Stimulated activated CD4-positive, alpha-beta T cell treated with anti-CD3 and anti-CD28 coated beads, Interleukin-1b, Interleukin-23, amount 100 ng/mL, for 24 hours (primary cell): ENCODE results near the gene TEX19.
"Not testable (repeated sequence)": the region's sequence is repeated elsewhere in the genome, so short reads cannot be mapped to it uniquely, and the experiment has no call there.

Experiments used
- DNase-seq, 4 experiments: peaks; one replicate each; pipeline ENCODE4 v3.0.0-alpha.2; 2020; ENCODE audit warnings: low read depth in 4 of 4, low spot score in 1 of 4

Gene TEX19

DNA sequence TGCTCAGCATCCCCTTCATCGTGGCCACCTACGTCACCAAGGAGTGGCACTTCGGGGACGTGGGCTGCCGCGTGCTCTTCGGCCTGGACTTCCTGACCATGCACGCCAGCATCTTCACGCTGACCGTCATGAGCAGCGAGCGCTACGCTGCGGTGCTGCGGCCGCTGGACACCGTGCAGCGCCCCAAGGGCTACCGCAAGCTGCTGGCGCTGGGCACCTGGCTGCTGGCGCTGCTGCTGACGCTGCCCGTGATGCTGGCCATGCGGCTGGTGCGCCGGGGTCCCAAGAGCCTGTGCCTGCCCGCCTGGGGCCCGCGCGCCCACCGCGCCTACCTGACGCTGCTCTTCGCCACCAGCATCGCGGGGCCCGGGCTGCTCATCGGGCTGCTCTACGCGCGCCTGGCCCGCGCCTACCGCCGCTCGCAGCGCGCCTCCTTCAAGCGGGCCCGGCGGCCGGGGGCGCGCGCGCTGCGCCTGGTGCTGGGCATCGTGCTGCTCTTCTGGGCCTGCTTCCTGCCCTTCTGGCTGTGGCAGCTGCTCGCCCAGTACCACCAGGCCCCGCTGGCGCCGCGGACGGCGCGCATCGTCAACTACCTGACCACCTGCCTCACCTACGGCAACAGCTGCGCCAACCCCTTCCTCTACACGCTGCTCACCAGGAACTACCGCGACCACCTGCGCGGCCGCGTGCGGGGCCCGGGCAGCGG lies 15.7 kb downstream of the TEX19 start:
- no peak for DNase-seq

DNA sequence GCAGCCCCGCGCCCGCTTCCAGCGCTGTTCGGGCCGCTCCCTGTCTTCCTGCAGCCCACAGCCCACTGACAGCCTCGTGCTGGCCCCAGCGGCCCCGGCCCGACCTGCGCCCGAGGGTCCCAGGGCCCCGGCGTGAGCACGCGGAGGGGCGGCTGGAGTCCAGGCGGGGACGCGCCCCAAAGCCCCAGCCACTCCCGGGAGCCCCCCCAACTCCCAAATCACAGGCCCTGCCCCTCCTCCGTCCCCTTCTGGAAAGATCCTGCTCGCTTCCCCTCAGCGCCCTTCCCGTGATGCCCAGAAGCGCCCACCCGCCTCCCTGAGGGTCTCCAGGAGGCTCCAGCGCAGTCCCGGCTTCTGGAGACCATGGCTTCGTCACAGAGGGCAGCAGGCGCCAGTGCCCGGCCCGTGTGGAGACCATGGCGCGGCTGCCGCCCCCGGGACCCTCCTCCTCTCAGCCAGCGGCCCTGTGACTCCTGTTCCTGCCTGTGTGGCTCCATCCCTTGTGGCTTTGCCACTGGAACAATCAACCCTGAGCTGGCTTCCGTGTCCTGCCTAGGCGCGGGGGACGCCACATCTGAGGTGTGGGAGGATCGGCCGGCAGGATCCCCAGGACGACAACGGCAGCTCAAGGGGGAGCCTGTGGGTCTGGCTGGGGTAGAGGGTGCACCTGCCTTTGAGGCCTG lies 16.5 kb downstream of the TEX19 start:
- DNase-seq: no peak

DNA sequence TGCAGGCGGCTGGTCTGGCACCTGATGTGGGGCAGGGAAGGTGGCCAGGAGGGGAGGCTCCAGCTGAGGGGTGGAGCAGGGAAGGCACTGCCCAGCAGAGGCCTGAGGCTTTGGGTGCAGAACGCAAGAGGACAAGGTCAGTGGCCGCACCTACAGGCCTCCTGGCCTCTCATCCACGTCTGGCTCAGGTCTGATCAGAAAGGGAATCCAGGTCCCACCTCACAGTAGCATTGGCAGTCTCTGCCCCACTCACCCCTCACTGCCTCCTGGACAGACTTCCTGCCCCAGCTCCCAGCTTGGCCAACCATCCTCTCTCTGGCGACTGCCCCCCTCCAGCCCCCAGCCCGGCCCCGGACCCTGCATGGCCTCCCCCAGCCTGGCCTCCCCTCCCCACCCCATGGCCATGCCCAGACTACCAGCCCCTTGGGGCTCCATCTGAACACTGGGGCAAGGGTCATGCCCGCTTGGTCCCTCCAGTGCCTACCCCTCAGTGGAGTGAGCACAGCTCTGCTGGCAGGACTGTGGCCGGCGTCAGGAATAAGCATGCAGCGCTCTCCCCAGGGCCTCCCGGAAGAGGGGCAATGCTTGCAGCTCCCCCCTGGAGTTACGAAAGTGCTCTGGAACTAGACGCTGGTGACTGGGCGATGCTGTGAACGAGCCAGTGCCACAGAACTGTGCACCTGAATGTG lies 17.1 kb downstream of the TEX19 start:
- DNase-seq: no peak

DNA sequence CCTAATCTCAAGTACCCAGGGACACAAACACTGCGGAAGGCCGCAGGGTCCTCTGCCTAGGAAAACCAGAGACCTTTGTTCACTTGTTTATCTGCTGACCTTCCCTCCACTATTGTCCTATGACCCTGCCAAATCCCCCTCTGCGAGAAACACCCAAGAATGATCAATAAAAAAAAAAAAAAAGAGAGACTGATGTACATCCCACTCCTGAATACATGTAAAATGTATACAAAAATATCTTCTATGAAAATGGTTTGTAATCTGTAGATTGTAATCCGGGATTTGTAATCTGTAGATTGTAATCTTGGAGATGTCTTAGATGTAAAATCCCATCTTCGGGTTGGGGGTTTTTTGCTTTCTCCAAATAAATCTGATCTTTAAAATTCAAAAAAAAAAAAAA lies 18.2 kb downstream of the TEX19 start:
- not testable (repeated sequence) for DNase-seq

DNA sequence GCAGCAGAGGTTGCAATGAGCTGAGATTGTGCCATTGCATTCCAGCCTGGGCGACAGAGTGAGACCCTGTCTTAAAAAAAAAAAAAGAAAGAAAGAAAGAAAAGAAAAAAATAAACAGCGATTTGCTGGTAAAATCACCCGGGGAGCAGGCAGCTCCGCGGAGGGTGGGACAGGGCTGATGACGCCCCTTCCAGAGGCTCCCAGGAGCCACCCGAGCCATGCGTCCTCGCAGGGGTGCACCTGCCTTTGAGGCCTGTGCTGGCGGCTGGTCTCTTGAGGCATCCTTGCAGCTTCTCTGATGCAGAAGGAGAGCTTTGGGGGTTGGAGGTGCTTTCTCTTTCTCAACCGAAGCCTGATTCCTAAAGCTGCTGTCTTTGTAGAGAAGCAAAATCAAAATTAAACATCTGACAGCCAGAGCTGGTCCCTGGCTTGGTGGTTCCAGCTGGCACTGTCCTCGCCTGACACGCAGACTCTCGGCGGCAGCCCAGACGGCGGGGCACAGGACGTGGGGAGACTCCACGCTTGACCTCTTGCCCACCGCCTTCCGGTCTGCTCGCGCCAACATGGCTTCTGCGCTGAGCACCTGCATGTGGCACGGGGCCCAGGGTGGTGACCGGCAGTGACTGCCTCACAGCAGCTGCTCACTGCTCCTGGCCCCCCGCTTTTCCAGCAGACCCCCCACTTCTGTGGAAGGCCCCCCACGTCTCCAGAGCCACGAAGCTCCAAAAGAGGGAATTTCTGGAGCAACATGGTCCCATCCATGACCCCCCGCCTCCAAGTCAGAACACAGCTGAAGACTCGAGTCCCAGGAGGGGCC lies 19.1 kb downstream of the TEX19 start:
- no peak for DNase-seq

DNA sequence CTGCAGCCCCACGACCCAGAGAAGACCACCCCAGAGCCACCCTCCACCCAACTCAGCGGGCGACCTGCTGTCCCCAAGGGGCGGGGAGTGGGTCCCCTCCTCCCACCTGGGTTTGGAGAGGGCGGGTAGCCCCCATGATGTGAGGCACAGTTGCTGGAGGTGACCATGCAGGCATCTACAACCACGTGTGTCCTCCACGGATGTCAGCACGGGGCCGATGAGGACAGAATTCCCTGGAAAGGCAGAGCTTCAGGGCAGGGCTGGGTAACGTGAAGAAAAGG lies 19.6 kb downstream of the TEX19 start:
- DNase-seq: no peak

DNA sequence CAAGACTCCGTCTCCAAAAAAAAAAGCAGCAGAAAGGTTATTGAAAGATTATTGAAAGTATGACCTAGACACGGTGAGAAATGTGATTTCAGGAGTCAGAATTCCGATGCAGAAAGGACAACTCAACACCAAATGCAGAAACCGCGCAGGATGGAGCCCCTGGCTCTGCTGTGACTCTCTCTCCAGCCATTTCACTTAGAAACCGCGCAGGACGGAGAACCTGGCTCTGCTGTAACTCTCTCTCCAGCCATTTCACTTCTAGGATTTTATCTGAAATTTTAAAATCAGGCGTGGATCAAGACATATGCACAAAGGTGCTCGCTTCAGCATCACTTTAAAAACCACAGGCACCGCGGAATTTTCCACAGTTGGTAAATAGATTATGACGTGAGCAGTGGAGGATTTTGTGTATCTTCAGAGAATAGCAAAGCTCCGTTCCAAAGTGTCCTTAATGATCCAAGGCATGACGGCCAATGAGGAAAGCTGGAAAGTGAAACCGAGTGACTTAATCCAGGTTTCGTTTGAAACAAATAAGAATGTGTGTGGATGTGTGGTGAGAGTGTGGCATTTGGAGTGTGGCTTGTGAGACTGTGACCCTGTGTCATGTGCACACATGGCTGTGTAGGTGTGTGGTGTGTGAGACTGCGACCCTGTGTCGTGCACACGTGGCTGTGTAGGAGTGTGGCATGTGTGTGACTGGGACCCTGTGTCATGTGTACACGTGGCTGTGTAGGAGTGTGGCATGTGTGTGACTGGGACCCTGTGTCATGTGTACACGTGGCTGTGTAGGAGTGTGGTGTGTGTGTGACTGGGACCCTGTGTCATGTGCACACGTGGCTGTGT lies 22.0 kb downstream of the TEX19 start:
- no peak for DNase-seq

DNA sequence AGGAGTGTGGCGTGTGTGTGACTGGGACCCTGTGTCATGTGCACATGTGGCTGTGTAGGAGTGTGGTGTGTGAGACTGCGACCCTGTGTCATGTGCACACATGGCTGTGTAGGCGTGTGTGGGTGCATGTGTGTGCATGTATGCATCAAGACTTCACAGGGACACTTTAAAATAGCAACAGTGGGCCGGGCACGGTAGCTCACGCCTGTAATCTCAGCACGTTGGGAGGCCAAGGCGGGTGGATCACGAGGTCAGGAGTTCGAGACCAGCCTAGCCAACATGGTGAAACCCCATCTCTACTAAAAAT lies 22.6 kb downstream of the TEX19 start:
- DNase-seq: not testable (repeated sequence)

DNA sequence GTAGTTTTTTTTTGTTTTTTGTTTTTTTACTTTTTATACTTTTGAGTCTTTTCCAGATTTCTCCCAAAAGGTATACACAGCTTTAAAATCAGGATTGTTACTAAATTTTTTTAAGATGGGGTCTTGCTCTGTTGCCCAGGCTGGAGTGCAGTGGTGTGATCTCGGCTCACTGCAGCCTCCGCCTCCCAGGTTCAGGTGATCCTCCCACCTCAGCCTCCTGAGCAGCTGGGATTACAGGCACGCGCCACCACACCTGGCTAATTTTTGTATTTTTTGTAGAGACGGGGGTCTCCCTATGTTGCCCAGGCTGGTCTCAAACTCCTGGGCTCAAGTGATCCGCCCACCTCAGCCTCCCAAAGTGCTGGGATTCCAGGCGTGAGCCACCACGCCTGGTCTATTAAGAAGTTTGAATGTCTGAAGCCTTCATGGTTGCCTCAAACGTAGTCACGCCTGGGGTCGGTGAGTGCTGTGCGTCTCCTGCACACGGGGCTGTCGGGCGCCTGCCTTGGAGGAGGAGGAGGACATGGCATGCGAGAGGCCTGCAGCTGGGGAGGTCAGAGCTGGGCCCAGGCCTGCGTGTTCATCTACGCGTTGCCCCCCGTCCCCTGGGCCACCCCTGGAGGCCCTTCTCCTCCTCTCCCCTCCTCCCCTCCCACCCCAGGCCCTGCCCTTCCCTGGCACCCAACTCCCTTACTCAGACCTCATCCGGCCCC lies 23.3 kb downstream of the TEX19 start:
- DNase-seq: not testable (repeated sequence)

DNA sequence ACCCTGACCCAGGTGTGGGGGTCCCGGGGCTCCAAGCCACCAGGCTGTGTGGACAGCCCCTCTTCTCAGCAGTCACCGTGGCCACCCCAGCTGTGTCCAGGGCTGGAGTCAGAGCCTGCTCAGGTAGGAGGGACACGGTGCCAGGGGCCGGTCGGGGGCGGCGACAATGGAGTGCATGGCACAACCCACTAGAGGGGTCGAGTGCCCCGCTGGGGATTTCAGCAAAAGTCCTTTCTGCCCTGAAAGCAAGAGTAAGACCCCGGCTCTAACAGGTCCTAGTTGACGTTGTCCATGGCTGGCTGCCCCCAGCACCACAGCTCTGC lies 23.8 kb downstream of the TEX19 start:
- DNase-seq: no peak

DNA sequence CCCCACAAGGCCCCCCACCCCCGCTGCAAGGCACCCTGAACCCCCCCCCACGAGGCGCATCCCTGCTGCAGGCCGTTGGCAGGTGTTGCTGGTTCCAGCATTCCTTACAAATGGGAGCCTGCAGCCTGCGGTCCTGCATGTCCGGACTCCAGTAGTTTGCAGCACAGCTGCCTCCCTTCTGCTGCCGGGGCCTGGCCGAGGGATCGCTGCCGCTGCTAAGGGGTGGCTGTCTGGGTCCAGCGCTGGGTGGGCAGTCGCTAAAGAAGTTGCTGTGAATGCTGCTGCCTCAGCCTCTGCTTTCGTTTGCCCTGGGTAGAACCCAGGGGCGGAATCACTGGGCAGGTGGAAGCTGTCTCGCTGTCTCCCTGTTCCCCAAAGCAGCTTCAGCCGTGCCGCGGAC lies 24.4 kb downstream of the TEX19 start:
- no peak for DNase-seq

DNA sequence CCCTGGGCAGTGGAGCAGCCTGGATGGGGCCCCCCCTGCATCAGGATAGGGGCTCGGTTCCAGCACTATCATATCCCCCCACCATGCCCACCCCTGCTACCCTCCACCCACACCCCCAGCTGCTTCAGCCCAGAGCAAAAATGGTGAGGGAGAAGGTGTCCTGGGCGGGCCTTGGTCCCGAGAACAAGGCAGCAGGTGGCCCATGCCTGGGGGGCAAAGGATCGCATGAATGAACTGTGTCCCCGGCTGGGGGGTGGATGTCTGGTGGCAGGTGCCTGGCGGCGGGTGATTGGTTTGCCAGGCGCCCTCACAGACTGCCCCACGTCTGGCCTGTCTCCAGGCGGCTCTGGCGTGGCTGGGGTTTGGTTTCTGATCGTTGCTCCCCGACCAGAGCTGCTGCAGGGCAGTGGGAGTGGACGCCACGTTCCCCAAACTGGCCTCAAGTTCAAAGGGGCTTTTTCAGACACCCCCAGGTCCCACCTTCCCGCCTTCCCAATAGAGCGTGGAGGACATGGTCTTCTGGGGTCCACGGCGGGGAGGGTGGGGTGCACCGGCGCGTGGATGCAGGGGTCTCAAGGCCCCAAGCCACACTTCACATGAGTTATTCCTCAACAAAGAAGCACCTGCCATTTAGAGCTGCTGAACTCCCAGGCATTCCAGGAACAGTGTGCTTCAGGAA lies 25.1 kb downstream of the TEX19 start:
- no peak for DNase-seq

DNA sequence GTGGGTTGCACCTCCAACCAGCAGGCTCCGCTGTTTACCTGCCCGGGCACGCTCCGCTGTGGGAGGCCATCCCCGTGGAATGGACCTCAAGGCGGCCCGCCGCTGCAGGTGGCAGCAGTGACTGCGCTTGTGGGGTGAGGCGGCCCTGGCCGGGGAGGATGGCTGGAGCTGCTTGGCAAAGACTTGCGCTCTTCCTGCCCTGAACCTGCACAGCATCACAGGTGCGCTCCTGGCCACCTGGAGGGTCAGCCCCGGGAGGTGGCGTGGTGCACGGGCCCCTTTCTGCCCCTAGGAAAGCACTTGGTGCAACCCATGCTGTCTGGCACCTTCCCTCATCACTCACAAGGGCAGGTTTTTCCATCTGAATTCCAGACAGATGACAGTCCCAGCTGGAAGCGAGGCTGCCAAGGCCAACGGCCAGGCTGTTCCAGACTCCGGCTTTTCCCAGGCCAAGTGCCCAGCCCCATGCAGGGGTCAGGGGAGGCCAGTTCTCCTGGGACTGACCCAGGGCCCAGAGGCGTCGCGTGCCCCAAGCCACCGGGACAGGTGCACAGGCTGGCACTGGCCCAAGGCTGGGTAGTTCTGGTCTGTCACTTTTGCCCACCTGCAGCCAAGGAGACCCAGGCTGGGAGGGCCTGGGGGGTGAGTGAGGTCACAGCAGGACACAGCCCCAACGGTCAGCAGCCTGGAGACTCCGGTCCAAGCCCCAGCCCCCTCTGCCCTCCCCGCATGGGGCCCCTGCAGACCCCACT lies 25.9 kb downstream of the TEX19 start:
- DNase-seq: no peak

DNA sequence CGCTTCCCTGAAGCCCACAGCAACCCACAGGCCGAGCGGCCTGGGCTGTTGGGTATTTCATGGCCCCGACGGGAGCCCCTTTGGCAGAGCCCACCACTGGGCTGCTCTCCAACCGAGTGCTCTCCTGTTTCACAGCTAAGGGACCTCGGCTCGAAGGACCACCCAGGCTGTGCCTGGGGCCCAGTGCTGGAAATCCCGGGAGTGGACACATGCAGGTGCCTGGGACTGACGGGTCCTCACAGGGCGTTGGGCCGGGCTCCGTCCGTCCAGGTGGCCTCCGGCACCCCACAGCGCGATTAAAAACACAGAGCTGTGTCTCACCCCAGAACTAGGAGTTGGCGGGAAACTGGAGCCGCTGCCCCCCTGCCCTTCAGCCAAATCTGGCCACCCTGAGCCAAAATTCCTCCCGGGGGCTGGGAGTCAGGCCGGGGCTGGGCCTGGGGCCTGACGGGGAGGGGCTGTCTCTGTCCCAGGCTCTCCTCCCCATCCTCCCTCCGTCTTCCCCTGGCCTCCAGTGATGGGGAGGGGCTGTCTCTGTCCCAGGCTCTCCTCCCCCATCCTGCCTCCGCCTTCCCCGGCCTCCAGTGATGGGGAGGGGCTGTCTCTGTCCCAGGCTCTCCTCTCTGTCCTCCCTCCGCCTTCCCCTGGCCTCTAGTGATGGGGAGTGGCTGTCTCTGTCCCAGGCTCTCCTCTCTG lies 26.7 kb downstream of the TEX19 start:
- no peak for DNase-seq

DNA sequence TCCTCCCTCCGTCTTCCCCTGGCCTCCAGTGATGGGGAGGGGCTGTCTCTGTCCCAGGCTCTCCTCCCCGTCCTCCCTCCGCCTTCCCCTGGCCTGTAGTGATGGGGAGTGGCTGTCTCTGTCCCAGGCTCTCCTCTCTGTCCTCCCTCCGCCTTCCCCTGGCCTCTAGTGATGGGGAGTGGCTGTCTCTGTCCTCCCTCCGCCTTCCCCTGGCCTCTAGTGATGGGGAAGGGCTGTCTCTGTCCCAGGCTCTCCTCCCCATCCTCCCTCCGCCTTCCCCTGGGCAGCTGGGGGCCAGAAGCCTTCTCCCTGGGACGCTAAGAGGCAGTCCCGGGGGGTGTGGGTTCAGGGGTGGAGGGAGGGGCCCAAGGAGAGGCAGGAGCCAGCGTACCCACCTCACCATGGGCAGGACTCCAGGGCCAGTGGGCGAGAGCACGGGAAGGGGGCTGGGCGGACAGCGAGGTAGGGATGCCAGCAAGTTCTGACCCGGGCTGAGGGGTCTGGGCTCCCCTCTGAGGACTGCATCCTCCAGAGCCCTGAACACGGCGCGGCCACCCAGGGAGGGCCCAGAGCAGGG lies 27.3 kb downstream of the TEX19 start:
- no peak for DNase-seq

DNA sequence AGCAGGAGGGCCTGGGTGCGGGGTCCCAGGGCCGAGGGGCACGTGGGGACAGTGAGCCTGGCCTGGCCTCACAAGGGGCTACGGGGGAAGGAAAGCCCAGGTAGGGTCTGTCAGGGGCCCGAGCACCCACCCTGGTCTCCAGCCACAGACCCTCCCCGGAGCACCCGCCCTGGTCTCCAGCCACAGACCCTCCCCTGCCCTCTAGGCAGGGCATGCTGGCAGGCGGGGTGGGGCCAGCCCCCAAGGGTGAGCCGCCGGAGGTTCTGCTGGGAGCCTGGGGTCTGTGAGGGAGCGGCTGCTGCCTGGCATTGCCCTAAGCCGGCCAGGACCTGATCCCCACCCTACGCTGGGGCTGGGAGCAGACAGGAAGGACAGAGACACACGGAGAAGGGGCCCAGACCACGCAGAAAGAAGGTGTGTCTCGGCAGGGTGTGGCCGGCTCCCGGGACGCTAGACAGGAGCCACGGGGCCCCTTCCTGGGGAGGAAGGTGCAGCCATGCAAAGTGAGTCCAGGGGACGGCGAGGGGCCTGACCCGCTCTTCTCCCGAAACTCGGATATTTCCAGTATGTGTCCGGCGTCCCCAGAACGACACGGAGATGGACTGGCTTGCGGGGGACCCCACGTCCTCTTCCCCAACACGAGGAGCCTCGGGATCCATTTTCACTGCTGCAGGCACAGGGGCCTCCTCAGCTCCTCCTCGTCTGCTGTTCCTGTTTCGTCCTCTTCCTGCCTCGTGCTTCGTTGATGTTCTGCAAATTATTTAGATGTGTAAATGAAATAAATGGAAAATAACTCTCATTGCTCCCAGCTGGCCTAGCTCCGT lies 28.0 kb downstream of the TEX19 start:
- no peak for DNase-seq

DNA sequence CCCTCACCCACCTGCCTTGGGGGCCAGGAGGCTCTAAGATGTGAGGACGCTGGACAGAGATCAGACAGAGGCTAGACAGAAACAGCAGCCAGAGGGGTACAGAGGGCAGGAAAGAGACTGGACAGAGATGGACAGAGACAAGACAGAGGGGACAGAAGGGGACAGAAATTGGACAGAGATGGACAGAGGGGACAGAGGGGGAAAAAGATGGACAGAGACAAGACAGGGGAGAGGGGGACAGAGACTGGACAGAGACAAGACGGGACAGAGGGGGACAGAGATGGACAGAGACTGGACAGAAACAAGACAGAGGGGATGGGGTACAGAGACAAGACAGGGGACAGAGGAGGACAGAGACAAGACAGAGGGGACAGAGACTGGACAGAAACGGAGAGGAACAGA lies 28.7 kb downstream of the TEX19 start:
- no peak for DNase-seq
